Measurements from ENCODE around the gene SFXN3.
"Not testable (repeated sequence)": the region's sequence is repeated elsewhere in the genome, so short reads cannot be mapped to it uniquely, and the experiment has no call there.

SFXN3 gene

DNA sequence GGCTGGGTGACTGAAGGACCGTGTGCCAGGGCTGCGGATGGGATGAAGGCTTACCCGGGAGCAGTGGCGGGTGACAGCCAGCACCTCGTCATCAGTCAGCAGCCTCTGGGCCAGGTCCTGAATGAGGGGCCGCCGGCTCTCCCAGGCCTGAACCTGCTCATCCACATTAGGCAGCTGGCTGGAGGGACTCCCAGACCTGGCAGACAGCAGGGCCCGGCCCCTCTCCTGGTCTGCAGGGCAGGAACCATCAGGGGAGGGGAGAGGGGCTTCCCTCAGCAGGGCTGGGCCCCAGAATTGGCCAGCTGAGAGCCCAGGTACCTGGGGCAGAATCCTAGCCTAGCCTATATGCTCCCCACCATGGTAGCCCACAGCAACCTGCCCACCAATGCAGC lies 15.5 kb upstream of the SFXN3 start:
- DNase-seq (ENCODE audit: low spot score): no peak

DNA sequence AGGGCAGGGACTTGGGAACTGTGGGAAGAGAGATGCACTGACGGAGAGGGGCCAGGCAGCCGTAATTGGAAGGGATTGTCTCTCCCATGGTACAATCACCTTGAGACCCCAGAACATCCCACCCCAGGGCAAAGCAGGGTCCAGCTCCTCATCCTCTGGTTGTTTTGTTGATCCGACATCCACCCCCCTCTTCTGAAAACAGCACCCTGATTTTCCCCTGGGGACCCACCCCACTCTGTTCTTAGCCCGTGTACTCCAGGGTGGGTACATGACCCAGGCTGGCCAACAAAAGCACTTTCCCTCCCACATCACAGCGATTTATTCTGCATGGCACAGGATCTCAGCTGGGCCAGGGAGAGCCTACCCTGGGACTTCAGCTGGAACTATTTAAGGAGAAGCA lies 14.2 kb upstream of the SFXN3 start:
- DNase-seq (ENCODE audit: low spot score): no peak

DNA sequence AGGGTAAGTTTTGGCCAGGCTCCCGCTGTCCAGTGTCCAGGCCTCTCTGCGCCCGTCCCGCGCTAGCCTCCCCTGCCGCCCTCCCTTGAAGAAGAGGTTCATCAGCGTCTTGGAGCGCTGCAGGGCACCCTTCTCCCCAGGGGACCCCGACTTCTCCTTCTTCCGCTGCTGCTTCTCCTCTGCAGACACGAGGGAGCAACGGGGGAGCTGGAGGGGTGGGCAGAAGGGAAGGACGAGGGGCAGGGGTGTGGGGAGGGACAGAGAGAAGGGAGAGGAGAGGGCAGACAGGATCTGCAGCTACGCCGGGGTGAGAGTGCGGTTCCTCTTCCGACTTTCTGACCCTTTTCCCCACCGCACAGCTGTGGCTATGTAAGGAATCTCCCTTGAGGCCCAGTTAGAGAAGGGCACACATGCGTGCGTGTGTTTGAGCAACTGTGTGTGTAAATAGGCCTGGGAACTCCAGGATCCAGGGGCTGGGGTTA lies 12.9 kb upstream of the SFXN3 start:
- no peak for DNase-seq (ENCODE audit: low spot score)

DNA sequence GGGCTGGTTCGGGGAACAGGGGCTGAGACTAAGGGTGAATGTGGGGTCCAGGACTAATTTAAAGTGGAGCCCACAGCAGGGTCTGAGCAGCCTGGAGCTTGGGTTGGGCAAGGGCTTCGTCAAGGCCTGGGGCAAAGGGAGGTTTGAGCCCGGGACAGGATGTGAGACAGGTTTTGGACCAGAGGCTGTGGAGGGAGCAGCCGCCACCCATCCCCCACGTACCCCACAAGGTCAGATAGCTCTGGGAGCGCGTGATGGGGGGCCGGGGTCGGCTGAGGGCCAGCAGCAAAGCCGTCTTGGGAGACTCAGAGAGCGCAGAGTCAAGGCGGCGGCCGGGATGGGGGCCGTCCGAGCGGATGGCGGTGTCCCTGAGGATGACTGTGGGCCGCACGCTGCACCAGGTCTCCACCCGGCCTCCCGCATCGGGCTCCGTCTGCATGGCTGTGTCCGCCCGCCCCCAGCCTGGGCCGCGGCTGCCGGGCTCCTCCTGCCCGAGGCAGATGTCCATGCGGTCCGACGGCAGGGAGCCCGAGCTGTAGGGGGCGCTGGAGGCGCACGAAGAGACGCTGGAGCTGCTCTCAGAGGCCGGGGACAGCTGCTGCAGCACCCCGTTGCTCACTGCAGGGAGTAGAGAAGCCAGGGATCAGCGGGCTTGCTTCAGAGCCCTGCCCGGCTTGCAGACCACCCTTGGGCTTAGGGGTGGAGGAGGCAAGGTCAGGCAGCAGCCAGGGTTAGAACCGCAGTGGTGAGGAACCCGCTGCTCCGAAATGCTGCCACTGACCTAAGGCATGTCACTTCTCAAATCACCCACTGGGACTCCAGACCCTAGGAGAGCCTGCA lies 12.2 kb upstream of the SFXN3 start:
- DNase-seq (ENCODE audit: low spot score): peak; percentile 79

DNA sequence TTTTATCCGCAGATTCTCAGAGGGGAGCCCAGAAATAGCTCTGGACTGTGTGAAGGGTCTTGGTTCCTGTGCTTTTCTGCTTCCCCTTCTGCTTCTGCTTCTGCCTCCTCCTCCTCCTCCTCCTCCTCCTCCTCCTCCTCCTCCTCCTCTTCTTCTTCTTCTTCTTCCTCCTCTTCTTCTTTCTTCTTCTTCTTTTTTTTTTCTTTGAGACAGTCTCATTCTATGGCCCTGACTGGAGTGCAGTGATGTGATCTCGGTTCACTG lies 11.7 kb upstream of the SFXN3 start:
- DNase-seq (ENCODE audit: low spot score): no peak

DNA sequence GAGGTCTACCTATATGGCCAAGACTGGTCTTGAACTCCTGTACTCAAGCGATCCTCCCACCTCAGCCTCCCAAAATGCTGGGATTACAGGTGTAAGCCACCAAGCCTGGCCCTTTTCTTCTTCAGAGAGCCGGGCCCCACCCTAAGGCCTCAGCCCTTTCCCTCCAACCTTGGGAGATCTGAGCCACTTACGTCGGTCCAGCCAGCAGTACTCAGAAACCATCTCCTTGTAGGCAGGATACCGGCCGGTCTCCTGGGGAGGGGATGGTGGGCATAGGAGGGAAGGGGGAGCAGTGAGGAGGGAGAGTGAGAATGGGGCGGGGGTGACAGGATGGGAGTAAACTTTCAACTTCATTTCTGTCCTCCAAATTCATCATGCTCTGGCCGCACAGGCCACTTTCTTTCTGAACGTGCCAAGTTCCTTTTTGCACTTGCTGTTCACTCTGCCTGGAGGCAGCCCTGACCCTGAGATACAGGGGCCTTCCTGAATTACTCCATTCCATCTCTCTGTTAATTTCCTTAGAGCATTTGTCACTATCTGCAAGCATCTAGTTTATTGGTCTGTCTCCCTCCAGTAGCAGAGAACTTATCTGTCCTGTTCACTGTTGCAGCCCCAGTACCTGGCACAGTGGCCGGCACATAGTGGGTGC lies 10.5 kb upstream of the SFXN3 start:
- no peak for DNase-seq (ENCODE audit: low spot score)

DNA sequence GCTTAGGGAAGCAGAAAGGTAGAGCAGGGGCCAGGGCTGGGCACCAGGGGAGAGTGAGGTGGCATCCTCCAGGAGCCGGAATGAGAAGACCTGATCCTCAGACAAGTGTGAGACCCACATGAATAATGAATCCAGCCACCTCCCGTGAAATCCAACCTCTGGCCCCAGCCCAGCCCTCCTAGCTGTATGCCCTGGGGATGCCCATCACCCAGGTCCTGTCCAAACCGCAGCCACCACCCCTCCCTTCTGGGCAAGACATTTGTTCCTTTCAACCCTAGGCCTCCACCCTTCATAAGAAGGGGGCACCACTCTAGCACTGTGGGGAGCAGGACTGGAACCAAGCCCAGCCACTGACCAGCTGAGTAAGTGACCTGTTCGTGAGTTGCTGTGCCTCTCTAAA lies 9.8 kb upstream of the SFXN3 start:
- DNase-seq (ENCODE audit: low spot score): no peak

DNA sequence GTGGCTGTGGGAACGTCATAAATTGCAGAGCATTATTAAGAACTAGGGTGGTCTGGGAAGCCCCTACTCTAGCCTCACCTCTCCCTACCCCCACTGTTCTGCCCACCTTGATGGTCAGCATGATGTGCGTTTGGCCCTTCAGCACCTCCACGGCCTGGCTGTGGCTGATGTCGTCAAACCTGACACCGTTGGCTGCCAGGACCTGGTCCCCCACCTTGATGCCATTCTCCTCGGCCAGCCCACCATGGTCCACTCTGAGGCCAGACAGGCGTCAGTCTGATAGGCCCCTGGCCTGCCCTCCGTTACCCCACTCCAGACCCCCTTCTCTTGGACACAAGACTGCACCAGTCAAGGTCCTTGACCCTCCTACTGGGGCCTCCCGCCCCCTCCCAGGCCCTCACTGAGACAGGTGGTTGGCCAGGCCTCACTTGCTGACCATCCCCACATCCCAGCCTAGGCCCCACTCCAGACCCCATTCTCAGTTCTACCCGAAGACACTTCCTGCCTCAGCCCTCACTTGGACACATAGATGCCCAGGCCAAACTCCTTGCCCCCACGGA lies 9.3 kb upstream of the SFXN3 start:
- no peak for DNase-seq (ENCODE audit: low spot score)

DNA sequence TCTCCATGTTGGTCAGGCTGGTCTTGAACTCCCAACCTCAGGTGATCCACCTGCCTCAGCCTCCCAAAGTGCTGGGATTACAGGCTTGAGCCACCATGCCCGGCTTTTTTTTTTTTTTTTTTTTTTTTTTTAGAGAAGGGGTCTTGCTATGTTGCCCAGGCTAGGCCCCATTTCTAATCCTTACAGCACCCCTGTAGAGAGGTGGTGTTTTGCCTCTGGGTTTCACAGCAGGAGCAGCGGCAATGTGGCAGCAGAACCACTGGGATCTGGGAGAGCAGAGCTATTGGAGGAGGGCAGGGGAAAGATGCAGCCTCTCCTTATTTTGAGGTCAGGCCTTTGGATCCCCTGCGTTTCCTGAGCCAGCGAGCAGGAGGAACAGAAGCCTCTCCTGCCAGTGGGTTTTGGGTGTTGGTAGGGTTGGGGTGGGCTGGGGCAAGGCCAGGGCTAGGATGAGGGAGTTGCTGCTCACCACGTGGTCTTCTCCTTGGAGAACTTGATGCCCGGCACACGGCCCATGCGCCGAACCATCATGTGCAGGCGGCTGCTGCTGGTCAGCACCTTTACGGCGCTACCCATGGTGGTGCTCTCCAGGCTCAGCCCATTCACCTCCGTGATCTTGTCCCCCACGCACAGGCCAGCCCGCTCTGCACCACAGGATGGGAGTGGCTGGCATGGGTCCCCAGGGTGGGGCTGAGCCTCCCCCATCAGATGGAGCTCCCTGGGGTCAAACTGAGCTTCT lies 7.9 kb upstream of the SFXN3 start:
- DNase-seq (ENCODE audit: low spot score): no peak

DNA sequence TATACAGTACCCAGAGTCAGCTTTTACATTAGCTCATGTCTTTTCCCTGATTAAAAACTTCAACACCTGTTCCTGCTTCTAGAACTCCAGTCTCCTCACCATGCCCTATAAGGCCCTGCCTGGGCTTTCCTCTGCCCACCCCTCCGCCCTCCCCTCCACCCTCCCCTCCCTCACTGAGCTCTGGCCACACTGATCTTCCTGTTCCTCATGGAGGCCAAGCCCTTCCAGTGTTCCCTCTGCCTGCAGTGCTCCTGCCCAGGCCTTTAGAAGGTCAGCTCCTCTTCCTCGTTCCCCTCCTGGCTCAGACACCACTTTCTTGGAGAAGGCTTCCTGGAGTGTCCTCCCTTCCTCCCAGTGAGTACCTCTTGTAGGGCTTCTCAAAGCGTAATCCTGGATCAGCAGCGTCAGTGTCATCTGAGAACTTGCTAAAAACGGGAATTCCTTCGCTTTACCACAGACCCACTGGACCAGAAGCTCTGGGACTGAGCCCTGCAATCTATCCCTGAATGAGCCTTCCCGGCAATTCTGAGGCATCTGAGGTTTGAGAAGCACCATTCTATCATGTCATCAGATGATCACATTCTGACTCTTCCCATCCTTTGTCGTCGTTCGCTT lies 3.8 kb upstream of the SFXN3 start:
- no peak for DNase-seq (ENCODE audit: low spot score)

DNA sequence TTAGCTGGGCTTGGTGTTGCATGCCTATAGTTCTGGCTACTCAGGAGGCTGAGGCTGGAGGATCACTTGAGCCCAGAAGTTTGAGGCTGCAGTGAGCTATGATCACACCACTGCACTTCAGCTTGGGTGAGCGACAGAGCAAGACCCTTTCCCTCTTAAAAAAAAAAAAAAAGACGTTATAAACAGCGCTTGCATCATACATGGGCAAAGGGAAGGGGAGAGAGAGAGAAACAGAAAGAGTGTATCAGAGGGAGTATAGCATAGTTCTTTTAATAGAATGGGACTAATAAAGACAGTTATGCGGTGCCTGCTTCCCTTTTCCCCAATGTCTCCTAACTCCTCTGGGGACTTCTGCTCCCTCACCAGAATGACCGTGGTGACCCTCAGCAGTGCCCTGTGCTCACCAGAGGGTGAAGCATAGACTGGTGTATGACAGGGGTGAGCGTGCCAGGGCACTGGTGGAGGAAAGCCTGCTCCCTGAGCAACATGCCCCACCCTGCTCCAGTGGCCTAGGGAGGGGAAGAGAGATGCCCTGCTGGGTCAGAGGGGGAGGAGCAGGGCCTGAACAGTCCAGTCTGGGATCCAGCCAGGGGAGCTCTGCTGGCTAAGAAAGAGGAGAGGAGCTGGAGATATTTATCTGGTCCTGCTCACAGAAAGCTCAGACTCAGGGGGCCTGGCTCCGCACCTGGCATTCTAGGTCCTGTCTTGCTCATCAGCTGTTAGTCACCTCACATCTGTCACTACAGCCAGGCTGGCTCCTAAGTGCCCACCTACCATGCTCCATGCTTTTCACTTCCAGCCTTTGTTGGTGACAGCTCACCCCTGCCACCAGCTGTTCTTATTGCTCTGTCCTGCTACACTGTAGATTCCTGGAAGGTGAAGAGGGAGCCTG lies 2.3 kb upstream of the SFXN3 start:
- no peak for DNase-seq (ENCODE audit: low spot score)

DNA sequence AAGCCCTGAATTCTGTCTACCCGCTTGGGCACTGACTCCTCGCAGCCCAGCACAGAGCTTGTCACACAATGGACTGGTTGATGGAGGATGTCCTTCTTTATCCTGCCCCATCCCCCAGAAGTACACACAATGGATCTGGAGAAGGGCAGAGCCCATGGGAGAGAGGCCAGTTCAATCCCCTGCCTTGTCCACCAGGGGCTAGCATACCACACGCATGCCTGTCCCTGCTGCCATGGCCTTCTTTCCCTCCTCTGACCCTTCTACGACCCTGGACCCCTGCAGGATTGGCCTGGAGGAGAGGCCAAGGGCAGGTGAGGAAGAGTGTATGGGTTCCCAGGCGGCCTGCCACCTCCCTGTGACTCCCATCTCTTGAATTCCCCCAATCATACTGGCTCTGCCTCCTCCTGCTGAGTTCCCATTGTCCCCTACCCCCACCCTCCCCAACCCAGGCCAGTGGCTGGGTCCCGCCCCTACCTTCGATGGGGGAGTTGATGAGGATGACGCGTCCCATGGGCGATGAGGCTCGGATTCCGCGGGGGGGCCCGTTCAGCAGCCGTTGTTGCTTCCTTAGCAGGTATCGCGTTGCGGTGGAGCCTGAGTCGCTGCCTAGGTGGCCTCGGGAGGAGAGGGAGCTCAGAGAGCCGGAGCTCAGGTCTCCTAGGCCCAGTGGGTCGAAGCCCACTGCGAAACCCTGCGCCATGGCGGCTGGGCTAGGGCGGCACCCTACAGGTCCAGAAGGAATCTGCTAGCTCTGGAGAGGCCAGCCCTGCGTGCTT lies 1.3 kb upstream of the SFXN3 start:
- DNase-seq (ENCODE audit: low spot score): no peak

DNA sequence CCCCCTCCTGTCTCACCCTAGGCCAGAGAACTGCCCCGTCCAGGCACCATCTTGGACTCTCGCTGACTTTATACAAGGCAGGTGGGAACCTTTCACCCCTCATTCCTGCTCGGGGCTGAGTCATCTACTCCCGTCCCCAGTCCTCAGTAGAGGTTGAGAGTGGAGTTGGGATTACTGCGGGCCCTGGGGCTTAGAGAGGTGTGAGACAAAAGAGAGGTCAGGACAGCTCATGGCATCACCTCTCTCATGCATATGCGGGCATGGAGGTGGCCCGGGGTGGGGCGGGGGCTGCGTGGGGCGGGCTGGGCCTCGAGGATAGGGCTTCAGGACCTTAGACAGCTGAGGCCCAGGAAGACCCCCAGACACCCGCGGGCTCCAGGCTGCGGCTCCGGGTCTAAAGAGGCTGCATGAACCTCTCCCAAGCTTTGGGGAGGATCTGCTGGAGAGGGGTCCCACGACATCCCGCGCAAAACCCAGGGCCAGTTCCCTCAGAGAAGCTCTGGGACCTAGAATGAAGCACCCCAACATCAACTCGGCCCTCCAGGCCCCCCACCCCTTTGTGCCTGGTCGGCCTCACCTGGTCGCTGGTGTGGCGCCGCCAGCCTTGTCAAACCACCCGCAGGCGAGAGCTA lies 422 bp upstream of the SFXN3 start:
- DNase-seq (ENCODE audit: low spot score): no peak

DNA sequence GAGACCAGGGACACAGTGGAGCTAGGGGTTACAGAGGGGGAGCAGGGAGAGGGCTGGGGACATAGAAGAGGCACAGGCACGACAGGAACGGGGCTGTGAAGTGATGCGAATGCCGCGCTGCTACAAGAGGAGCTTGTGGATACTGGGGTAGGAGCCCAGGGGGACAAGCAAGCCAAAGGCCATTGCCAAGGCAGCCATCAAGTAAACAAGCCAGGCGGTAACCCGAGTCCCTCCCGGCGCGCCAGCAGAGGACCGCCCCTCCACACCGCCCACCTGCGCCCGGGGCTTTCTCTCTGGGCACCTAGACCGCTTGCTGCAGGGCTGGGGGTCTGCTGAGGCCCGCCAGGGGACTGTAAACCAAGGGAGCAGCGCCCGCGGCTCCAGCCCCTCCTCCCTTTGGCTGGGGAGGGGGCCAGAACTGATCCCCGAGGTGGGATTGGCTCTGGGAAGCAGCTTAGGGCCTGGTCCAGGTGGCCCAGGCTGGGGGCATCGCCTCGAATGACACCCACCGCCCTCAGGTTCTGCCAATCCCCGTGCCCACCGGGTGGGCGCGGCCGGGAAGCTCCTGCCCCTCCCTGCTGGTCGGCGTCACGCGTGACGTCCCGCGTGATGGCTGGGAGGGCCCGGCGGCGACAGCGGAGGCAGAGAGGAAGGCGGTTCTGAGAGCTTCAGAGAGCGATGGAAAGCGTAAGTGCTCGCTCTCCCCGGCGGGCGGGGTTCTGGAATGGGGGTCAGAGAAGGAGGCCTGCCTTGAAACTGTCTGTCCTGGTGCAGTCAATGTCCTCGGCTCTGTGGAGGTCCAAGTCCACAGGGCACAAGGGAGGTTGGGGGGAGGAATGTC lies 982 bp downstream of the SFXN3 start:
- peak; percentile 60 for DNase-seq (ENCODE audit: low spot score)

DNA sequence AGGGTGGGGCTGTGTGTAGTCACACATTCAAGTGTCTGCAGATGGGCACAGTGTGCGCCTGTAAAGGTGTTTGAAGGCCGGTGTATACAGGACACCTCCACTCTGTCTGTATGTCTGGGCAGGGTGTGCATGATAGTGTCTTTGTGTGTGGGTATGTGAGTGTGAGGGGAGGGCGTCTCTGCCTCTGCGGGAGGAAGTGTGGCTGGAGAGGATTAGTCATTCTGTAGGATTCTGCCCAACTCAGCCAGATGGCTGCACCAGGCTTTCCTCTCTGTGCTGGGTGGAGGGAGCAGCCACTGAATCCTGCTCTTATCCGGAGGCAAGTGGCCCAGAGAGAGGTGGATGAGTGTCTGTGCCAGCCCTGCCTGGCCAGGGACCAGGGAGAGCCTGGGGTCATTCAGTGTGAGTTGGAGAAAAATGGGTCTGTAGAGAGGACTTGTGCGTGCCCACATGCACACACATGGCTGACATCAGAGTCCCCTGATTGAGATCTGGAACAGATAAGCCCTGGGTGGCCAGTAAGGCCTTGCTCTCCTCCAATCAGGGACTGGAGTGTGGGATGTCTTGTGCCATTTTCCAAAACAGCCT lies 1.7 kb downstream of the SFXN3 start:
- DNase-seq (ENCODE audit: low spot score): peak; percentile 84

DNA sequence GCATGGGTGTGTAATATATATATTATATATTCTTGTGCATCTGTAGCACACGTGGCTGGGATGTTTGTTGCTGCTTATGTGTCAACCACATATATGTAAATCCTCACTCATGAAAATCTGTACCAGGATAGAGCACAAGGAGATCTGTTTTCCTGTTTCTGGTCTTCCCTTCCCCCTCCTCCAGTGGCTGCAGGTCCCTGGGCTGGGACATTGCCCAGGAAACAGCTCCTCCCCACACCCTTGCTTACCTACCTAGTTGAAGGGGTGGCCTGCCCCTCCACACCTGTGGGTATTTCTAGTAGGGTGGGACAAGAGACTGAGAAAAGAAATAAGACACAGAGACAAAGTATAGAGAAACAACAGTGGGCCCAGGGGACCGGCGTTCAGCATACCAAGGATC lies 2.2 kb downstream of the SFXN3 start:
- DNase-seq (ENCODE audit: low spot score): no peak

DNA sequence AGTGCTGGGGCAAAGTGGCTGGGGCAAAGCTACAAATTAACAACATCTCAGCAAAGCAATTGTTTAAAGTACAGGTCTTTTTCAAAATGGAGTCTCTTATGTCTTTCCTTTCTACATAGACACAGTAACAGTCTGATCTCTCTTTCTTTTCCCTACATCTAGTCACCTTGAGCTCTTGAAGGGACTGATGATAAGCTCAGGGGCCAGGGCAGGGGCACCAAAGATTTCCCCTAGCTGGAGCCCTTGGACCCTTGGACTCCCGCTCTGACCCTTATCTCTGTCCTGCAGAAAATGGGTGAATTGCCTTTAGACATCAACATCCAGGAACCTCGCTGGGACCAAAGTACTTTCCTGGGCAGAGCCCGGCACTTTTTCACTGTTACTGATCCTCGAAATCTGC lies 3.4 kb downstream of the SFXN3 start:
- not testable (repeated sequence) for DNase-seq (ENCODE audit: low spot score)

DNA sequence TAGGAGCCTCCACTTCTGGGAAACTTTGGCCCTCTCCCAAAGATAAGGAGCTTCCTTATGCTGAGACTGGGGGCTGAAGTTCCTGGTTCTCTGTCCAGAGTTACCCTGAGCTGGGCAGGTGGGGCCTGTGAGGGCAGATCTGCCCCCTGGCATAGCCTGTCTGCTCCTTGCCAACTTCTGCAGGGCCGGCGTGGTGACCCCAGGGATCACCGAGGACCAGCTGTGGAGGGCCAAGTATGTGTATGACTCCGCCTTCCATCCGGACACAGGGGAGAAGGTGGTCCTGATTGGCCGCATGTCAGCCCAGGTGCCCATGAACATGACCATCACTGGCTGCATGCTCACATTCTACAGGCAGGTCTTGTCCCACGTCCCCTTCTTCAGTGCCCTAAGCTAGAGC lies 4.3 kb downstream of the SFXN3 start:
- DNase-seq (ENCODE audit: low spot score): no peak
